Measurements from ENCODE around the gene PDZD2.

PDZD2 gene

DNA sequence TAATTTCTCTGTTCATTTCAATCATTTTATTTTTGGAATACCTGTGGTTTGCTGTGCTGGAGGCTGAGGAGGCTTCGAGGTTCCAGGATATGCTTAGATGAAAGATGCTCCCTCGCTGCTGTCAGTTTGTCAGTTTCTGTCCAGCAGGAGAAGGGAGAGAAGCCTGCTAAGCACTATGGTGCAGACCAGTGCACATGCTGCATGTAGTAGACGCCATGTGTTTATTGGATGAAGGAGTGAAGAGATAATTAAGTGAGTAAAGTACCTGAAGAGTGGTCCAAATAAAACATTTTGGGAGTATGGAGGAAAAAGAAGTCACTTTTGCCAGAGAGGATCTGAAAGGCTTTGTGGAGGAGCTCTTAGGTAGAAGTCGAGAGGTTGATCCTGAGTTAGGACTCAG lies 2.1 kb downstream of the PDZD2 start:
- no peaks in the 10 kb centered on the region for H3F3A ChIP-seq (ENCODE audit: insufficient read depth, low read length)
- no peak for TF ChIP-seq EZH2 (optimal IDR thresholded peaks at IDR 0.05; ENCODE audit: low read depth, low read length)
- TF ChIP-seq, protein P1, sequence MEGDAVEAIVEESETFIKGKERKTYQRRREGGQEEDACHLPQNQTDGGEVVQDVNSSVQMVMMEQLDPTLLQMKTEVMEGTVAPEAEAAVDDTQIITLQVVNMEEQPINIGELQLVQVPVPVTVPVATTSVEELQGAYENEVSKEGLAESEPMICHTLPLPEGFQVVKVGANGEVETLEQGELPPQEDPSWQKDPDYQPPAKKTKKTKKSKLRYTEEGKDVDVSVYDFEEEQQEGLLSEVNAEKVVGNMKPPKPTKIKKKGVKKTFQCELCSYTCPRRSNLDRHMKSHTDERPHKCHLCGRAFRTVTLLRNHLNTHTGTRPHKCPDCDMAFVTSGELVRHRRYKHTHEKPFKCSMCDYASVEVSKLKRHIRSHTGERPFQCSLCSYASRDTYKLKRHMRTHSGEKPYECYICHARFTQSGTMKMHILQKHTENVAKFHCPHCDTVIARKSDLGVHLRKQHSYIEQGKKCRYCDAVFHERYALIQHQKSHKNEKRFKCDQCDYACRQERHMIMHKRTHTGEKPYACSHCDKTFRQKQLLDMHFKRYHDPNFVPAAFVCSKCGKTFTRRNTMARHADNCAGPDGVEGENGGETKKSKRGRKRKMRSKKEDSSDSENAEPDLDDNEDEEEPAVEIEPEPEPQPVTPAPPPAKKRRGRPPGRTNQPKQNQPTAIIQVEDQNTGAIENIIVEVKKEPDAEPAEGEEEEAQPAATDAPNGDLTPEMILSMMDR (IDR thresholded peaks at IDR 0.05; ENCODE audit: low read length), result no peak
- TF ChIP-seq EZH2phosphoT487 (IDR thresholded peaks at IDR 0.05; ENCODE audit: low read length), result no peak
- H3K27me3 ChIP-seq (replicated peaks; ENCODE audit: insufficient read depth, low read length), result no peaks in the 10 kb centered on the region
- H3K79me2 ChIP-seq (ENCODE audit: low read length), result no peaks in the 10 kb centered on the region
- no peak for DNase-seq
- no peak overlapping the region for H3K9ac ChIP-seq (ENCODE audit: low read length)
- no peaks in the 10 kb centered on the region for H3K9me2 ChIP-seq (replicated peaks; ENCODE audit: insufficient read depth, low read length)
- H3K4me1 ChIP-seq (ENCODE audit: low read length), result no peaks in the 10 kb centered on the region
- no peak overlapping the region for H3K27ac ChIP-seq (ENCODE audit: low read length)
- no peaks in the 10 kb centered on the region for H4K20me1 ChIP-seq (ENCODE audit: insufficient read depth, low read length)
- H3K4me3 ChIP-seq (ENCODE audit: low read length), result no peak overlapping the region
- no peak overlapping the region for H2AFZ ChIP-seq (ENCODE audit: low read length)
- H3K4me2 ChIP-seq (ENCODE audit: low read depth, low read length), result no peak overlapping the region
- H3K9me3 ChIP-seq (replicated peaks; ENCODE audit: insufficient read depth, low read length), result no peaks in the 10 kb centered on the region
- no peaks in the 10 kb centered on the region for H3K36me3 ChIP-seq (replicated peaks; ENCODE audit: insufficient read depth, low read length)

DNA sequence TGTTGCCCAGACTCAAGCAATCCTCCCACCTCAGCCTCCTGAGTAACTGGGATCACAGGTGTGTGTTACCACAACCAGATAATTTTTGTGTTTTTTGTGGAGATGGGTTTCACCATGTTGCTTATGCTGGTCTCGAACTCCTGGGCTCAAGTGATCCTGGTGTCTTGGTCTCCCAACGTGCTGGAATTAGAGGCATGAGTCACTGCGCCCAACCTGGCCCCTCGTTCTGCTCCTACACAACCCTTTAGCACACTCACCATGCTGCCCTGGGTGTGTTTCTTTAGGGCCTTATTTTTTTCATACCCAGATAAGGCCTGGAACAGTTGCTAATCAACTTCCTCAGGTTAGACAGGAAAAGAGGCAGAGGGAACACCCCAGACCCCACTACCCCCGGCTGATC lies 2.6 kb downstream of the PDZD2 start:
- Histone ChIP-seq H3K9me3 (replicated peaks; ENCODE audit: insufficient read depth, low read length) (no peaks in the 10 kb centered on the region), H3K4me3 (ENCODE audit: low read length) (no peak overlapping the region), H3F3A (ENCODE audit: insufficient read depth, low read length) (no peaks in the 10 kb centered on the region), H3K27ac (ENCODE audit: low read length) (no peak overlapping the region), H3K9me2 (replicated peaks; ENCODE audit: insufficient read depth, low read length) (no peaks in the 10 kb centered on the region), H3K4me1 (ENCODE audit: low read length) (no peaks in the 10 kb centered on the region), H4K20me1 (ENCODE audit: insufficient read depth, low read length) (no peaks in the 10 kb centered on the region), H3K27me3 (replicated peaks; ENCODE audit: insufficient read depth, low read length) (no peaks in the 10 kb centered on the region), H3K36me3 (replicated peaks; ENCODE audit: insufficient read depth, low read length) (no peaks in the 10 kb centered on the region), H3K4me2 (ENCODE audit: low read depth, low read length) (no peak overlapping the region), H2AFZ (ENCODE audit: low read length) (no peak overlapping the region), H3K79me2 (ENCODE audit: low read length) (no peaks in the 10 kb centered on the region), H3K9ac (ENCODE audit: low read length) (no peak overlapping the region)
- DNase-seq, result no peak
- TF ChIP-seq, protein P1 (IDR thresholded peaks at IDR 0.05; ENCODE audit: low read length), result no peak
- no peak for TF ChIP-seq EZH2phosphoT487 (IDR thresholded peaks at IDR 0.05; ENCODE audit: low read length)

DNA sequence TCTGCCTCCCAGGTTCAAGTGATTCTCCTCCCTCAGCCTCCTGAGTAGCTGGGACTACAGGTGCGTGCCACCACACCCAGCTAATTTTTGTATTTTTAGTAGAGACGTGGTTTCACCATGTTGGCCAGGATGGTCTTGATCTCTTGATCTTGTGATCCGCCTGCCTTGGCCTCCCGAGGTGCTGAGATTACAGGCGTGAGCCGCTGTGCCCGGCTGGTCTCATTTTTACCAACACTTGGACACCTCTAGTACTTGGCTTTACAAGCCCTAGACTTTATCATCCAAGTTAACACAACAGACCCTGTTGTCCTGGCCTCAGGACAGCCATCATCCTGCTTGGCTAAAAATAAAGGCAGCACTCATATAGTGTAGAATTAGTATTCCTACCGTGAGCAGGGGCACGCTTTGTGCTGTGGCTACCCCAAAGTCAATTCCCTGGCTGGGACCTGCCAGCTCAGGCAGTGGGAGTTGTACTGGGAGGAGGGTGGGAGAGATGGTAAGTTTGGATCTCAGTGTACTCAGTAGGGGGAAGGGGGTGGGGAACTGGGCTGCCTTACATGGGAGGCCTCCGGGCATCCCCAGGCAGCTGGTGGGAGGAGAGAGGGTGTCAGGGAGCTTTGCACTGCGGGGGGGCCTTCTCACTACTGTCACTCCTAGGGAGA lies 6.6 kb downstream of the PDZD2 start:
- Histone ChIP-seq H3K36me3 (replicated peaks; ENCODE audit: insufficient read depth, low read length) (no peaks in the 10 kb centered on the region), H3K27me3 (replicated peaks; ENCODE audit: insufficient read depth, low read length) (no peaks in the 10 kb centered on the region), H3K9ac (ENCODE audit: low read length) (no peak overlapping the region), H3K9me2 (replicated peaks; ENCODE audit: insufficient read depth, low read length) (no peaks in the 10 kb centered on the region), H3K9me3 (replicated peaks; ENCODE audit: insufficient read depth, low read length) (no peaks in the 10 kb centered on the region), H4K20me1 (ENCODE audit: insufficient read depth, low read length) (no peaks in the 10 kb centered on the region), H3K4me2 (ENCODE audit: low read depth, low read length) (no peak overlapping the region), H3K79me2 (ENCODE audit: low read length) (no peaks in the 10 kb centered on the region), H3K4me1 (ENCODE audit: low read length) (no peaks in the 10 kb centered on the region), H3K27ac (ENCODE audit: low read length) (no peak overlapping the region), H3F3A (ENCODE audit: insufficient read depth, low read length) (no peaks in the 10 kb centered on the region), H2AFZ (ENCODE audit: low read length) (no peak overlapping the region), H3K4me3 (ENCODE audit: low read length) (no peak overlapping the region)
- no peak for DNase-seq
- TF ChIP-seq EZH2 (optimal IDR thresholded peaks at IDR 0.05; ENCODE audit: low read depth, low read length) (no peak), EZH2phosphoT487 (IDR thresholded peaks at IDR 0.05; ENCODE audit: low read length) (no peak)
- TF ChIP-seq, protein P1 (IDR thresholded peaks at IDR 0.05; ENCODE audit: low read length), result no peak

Measured in MM.1S (cell line).